A549 (cell line): ENCODE measurements around the gene RAD51B.

ENCODE experiments used
- CHD4 ChIP-seq: fragments of 200-600 bp; sonication (generic); IDR thresholded peaks from 2 replicates; pipeline ENCODE4 v1.6.1; 2016; ENCODE audit warnings: antibody characterized with exemption, mild to moderate bottlenecking, borderline replicate concordance
- CTCF ChIP-seq: fragments of >200 bp; sonication (Bioruptor Twin); formaldehyde crosslinking; IDR thresholded peaks from 3 replicates; pipeline ENCODE4 v1.5.1; 2016
- EHMT2 ChIP-seq: fragments of 200-600 bp; sonication (generic); IDR thresholded peaks from 2 replicates; pipeline ENCODE4 v1.6.1; 2016; ENCODE audit warnings: antibody characterized with exemption, low read depth, mild to moderate bottlenecking, moderate library complexity
- ELK1 ChIP-seq: fragments of 150-350 bp; IDR thresholded peaks from 2 replicates; pipeline ENCODE4 v1.6.1; 2014; ENCODE audit warnings: low read depth, mild to moderate bottlenecking, low read length
- EP300 ChIP-seq, 2 experiments: fragments of >200 bp; sonication (Bioruptor Twin); formaldehyde crosslinking; IDR thresholded peaks; 2 replicates in 1 of 2; 3 replicates in 1 of 2; pipeline ENCODE4 v1.6.1; 2016 to 2017
- ESRRA ChIP-seq: fragments of 150-350 bp; IDR thresholded peaks from 2 replicates; pipeline ENCODE4 v1.6.1; 2014; ENCODE audit warnings: mild to moderate bottlenecking, low read length, borderline replicate concordance
- FOXS1 ChIP-seq: fragments of 250-450 bp; sonication (Bioruptor Pico); IDR thresholded peaks from 2 replicates; pipeline ENCODE4 v1.5.0; 2020; ENCODE audit warnings: mild to moderate bottlenecking, moderate library complexity
- JUN ChIP-seq, 2 experiments: fragments of >200 bp; sonication (Bioruptor Twin); formaldehyde crosslinking; IDR thresholded peaks; 2 replicates in 1 of 2; 3 replicates in 1 of 2; pipeline ENCODE4 v1.6.1; 2016 to 2017
- MAZ ChIP-seq: fragments of 150-350 bp; IDR thresholded peaks from 2 replicates; pipeline ENCODE4 v1.6.1; 2014; ENCODE audit warnings: antibody characterized with exemption, low read depth, low read length, borderline replicate concordance
- MYC ChIP-seq: IDR thresholded peaks from 2 replicates; pipeline ENCODE4 v1.6.1; 2012; ENCODE audit warnings: mild to moderate bottlenecking, inconsistent platforms, low read length, improper control_type of control experiment, borderline replicate concordance
- POLR2A ChIP-seq: IDR thresholded peaks from 2 replicates; pipeline ENCODE4 v1.6.1; 2012; ENCODE audit warnings: mild to moderate bottlenecking, low read length
- RAD21 ChIP-seq, 2 experiments: fragments of >200 bp in 1 of 2; sonication (Bioruptor Twin) in 1 of 2; formaldehyde crosslinking in 1 of 2; IDR thresholded peaks in 1 of 2; conservative IDR thresholded peaks in 1 of 2; 2 replicates in 1 of 2; 3 replicates in 1 of 2; pipeline ENCODE4 v1.6.1; 2012 to 2018; ENCODE audit warnings: inconsistent platforms in 1 of 2

- TF ChIP-seq CTCF, result no peak
- TF ChIP-seq JUN (IDR thresholded peaks at IDR 0.05), result no peak
- no peak for TF ChIP-seq EHMT2
- TF ChIP-seq MYC, result no peak
- no peak for TF ChIP-seq ESRRA
- no peak for TF ChIP-seq POLR2A
- TF ChIP-seq CHD4, result no peak
- TF ChIP-seq RAD21 (conservative IDR thresholded peaks at IDR 0.05 in 1 of 2, IDR thresholded peaks at IDR 0.05 in 1 of 2), result no peak
- no peak for TF ChIP-seq EP300 (IDR thresholded peaks at IDR 0.05)
- TF ChIP-seq ELK1, result no peak
- no peak for TF ChIP-seq MAZ
- TF ChIP-seq FOXS1 (CRISPR knock-in tag), result no peak
Measured at GRCh38 chr14:68673464-68673863, 853.9 kb downstream of the RAD51B start.
